ENCODE measurements around the gene MGAT4B. TPM values are rescaled to one million over a fixed set of nuclear protein-coding genes. Genes with fewer than 3 reads are reported as not detected.
A peak's percentile ranks its signal among the peaks of the same experiment; 100 is the strongest.

Gene MGAT4B
- total and polyA plus RNA-seq, 2 of the 13 experiments (the other 11 are each of a cell fraction or from before 2014, with no cell fraction given): 93.5 to 130 TPM

- TF ChIP-seq SP2 (CRISPR knock-in tag; IDR thresholded peaks at IDR 0.05): no peak
- TF ChIP-seq TAF1 (CRISPR knock-in tag; IDR thresholded peaks at IDR 0.05): peak; percentile 40
- TF ChIP-seq TAF15 (IDR thresholded peaks at IDR 0.05; ENCODE audit: low read depth, low read length, poor library complexity, severe bottlenecking): no peak
- no peak for TF ChIP-seq ISL2 (CRISPR knock-in tag; IDR thresholded peaks at IDR 0.05)
- no peak for TF ChIP-seq MYNN (CRISPR knock-in tag; IDR thresholded peaks at IDR 0.05; ENCODE audit: low read depth)
- TF ChIP-seq ZBTB49 (CRISPR knock-in tag; IDR thresholded peaks at IDR 0.05; ENCODE audit: borderline replicate concordance): no peak
- no peak for TF ChIP-seq BATF2 (CRISPR knock-in tag; IDR thresholded peaks at IDR 0.05)
- 0 out of 2 replicates have a peak, but pooled peaks have one; percentile 9 for TF ChIP-seq ELF3 (CRISPR knock-in tag; IDR thresholded peaks at IDR 0.05)
- TF ChIP-seq ERF (CRISPR knock-in tag; IDR thresholded peaks at IDR 0.05): no peak
- TF ChIP-seq E2F2 (CRISPR knock-in tag; IDR thresholded peaks at IDR 0.05; ENCODE audit: borderline replicate concordance): no peak
- 0 out of 2 replicates have a peak, but pooled peaks have one; percentile 65 for TF ChIP-seq GPN1 (CRISPR knock-in tag; IDR thresholded peaks at IDR 0.05; ENCODE audit: borderline replicate concordance)
- TF ChIP-seq XRCC5 (optimal IDR thresholded peaks at IDR 0.05; ENCODE audit: low read length): no peak
- TF ChIP-seq MTA3 (CRISPR knock-in tag; IDR thresholded peaks at IDR 0.05): no peak
- no peak for TF ChIP-seq ZNF720 (CRISPR knock-in tag; IDR thresholded peaks at IDR 0.05)
- no peak for TF ChIP-seq SSRP1 (CRISPR knock-in tag; IDR thresholded peaks at IDR 0.05)
- TF ChIP-seq SMARCC2 (IDR thresholded peaks at IDR 0.05): no peak
- no peak for TF ChIP-seq CEBPZ (IDR thresholded peaks at IDR 0.05; ENCODE audit: low read length)
- TF ChIP-seq LRRFIP1 (CRISPR knock-in tag; conservative IDR thresholded peaks at IDR 0.05): no peak
- TF ChIP-seq ZNF367 (CRISPR knock-in tag; IDR thresholded peaks at IDR 0.05; ENCODE audit: borderline replicate concordance): no peak
- no peak for TF ChIP-seq ZNF30 (CRISPR knock-in tag; IDR thresholded peaks at IDR 0.05)
- TF ChIP-seq ZNF577 (CRISPR knock-in tag; IDR thresholded peaks at IDR 0.05; ENCODE audit: borderline replicate concordance, low read depth): no peak
Observed at GRCh38 chr5:179805529-179806249, 977 bp downstream of the MGAT4B start (continued).

All from HepG2 (cell line).